IMR-90 (cell line): ENCODE results near the gene WDTC1. TPM values are rescaled to one million over a fixed set of nuclear protein-coding genes. Genes with fewer than 3 reads are reported as not detected.

Experiments
- ATAC-seq: fragments of 200-7000 bp; cut with Tn5 transposase; 2 replicates; pipeline ENCODE4 v1.9.1; 2020; ENCODE audit warnings: low read depth, mild to moderate bottlenecking, moderate library complexity
- BruUV-seq: library from RNA; stranded (reverse); fragments of 400-500 nt; replicated peaks from 2 replicates; lab custom pipeline; 2021; lab: Mats Ljungman, UMichigan
- CTCF ChIA-PET: fragments of 300-600 bp; formaldehyde crosslinking; extraction: SDS; loops from one replicate; lab custom pipeline; 2021; ENCODE audit warnings: antibody characterized with exemption; lab: Yijun Ruan, JAX
- POLR2A ChIA-PET: fragments of 300-600 bp; sonication (Branson Sonifier 250); formaldehyde crosslinking; loops from one replicate; lab custom pipeline; 2022; ENCODE audit warnings: antibody characterized with exemption; ENCODE audit not compliant: unreplicated experiment; lab: Charles Lee
- DNase-seq: peaks from one replicate; pipeline ENCODE4 v3.0.0; 2013
- H2AFZ ChIP-seq: replicated peaks from 2 replicates; pipeline ENCODE3; 2013; ENCODE audit warnings: low read length, mild to moderate bottlenecking; ENCODE audit not compliant: poor library complexity
- H2AK5ac ChIP-seq: 2 replicates; pipeline ENCODE4 v1.6.1; 2013; ENCODE audit warnings: low read depth, low read length, inconsistent platforms
- H2AK9ac ChIP-seq: replicated peaks from 2 replicates; pipeline ENCODE3; 2013; ENCODE audit warnings: mild to moderate bottlenecking, low read depth, low read length, moderate library complexity; ENCODE audit not compliant: poor library complexity
- H2BK120ac ChIP-seq: 2 replicates; pipeline ENCODE4 v1.6.1; 2013; ENCODE audit warnings: low read depth, low read length, inconsistent platforms
- H2BK15ac ChIP-seq: 3 replicates; pipeline ENCODE4 v1.6.1; 2013; ENCODE audit warnings: low read depth, low read length, inconsistent platforms
- H2BK20ac ChIP-seq: 2 replicates; pipeline ENCODE4 v1.6.1; 2013; ENCODE audit warnings: low read depth, mild to moderate bottlenecking, inconsistent platforms, low read length, moderate library complexity
- H2BK5ac ChIP-seq: 2 replicates; pipeline ENCODE4 v1.6.1; 2013; ENCODE audit warnings: mild to moderate bottlenecking, low read depth, low read length, inconsistent platforms; ENCODE audit not compliant: poor library complexity, severe bottlenecking
- H3K14ac ChIP-seq: replicated peaks from 2 replicates; pipeline ENCODE4 v1.6.1; 2013; ENCODE audit warnings: low read depth, low read length, inconsistent platforms
- H3K18ac ChIP-seq: 2 replicates; pipeline ENCODE4 v1.6.1; 2013; ENCODE audit warnings: low read depth, low read length, control low read depth
- H3K23ac ChIP-seq: 2 replicates; pipeline ENCODE4 v1.6.1; 2013; ENCODE audit warnings: low read depth, low read length, inconsistent platforms
- H3K27ac ChIP-seq: 2 replicates; pipeline ENCODE4 v1.5.1; 2013; ENCODE audit warnings: mild to moderate bottlenecking, control low read depth, low read length; ENCODE audit not compliant: insufficient read depth
- H3K27me3 ChIP-seq: 2 replicates; pipeline ENCODE4 v1.6.1; 2013; ENCODE audit warnings: low read length; ENCODE audit not compliant: control insufficient read depth, insufficient read depth
- H3K36me3 ChIP-seq: 2 replicates; pipeline ENCODE4 v1.6.1; 2013; ENCODE audit warnings: low read length, mixed read lengths; ENCODE audit not compliant: control insufficient read depth, insufficient read depth
- H3K4ac ChIP-seq: 2 replicates; pipeline ENCODE4 v1.6.1; 2013; ENCODE audit warnings: low read depth, low read length, inconsistent platforms
- H3K4me1 ChIP-seq: 2 replicates; pipeline ENCODE4 v1.6.1; 2013; ENCODE audit warnings: low read length, mixed read lengths; ENCODE audit not compliant: control insufficient read depth, insufficient read depth
- H3K4me2 ChIP-seq: 2 replicates; pipeline ENCODE4 v1.6.1; 2013; ENCODE audit warnings: low read depth, mild to moderate bottlenecking, control low read depth, low read length, moderate library complexity
- H3K4me3 ChIP-seq: 2 replicates; pipeline ENCODE4 v1.5.1; 2013; ENCODE audit warnings: low read depth, mild to moderate bottlenecking, control low read depth, low read length, moderate library complexity; ENCODE audit not compliant: insufficient read depth
- H3K56ac ChIP-seq: 2 replicates; pipeline ENCODE4 v1.6.1; 2013; ENCODE audit warnings: low read length, inconsistent platforms; ENCODE audit not compliant: insufficient read depth; ENCODE audit errors: extremely low read depth
- H3K79me1 ChIP-seq, 2 experiments: 2 replicates each; pipeline ENCODE4 v1.6.1; 2013; ENCODE audit warnings: low read length in 2 of 2, inconsistent platforms in 1 of 2, low read depth in 1 of 2
- H3K9ac ChIP-seq: 2 replicates; pipeline ENCODE4 v1.6.1; 2013; ENCODE audit warnings: low read depth, low read length, control low read depth
- H3K9me1 ChIP-seq: 2 replicates; pipeline ENCODE4 v1.6.1; 2013; ENCODE audit warnings: low read length, inconsistent platforms; ENCODE audit not compliant: insufficient read depth
- H3K9me3 ChIP-seq: 2 replicates; pipeline ENCODE4 v1.6.1; 2013; ENCODE audit warnings: low read length; ENCODE audit not compliant: control insufficient read depth, insufficient read depth
- H4K20me1 ChIP-seq: 2 replicates; pipeline ENCODE4 v1.6.1; 2013; ENCODE audit warnings: low read length, inconsistent platforms; ENCODE audit not compliant: insufficient read depth
- H4K5ac ChIP-seq: 2 replicates; pipeline ENCODE4 v1.6.1; 2013; ENCODE audit warnings: mild to moderate bottlenecking, low read depth, low read length, control low read depth
- H4K8ac ChIP-seq, 2 experiments: 2 replicates each; pipeline ENCODE4 v1.6.1; 2013; ENCODE audit warnings: low read depth in 2 of 2, low read length in 2 of 2, control low read depth in 1 of 2, inconsistent platforms in 1 of 2
- H4K91ac ChIP-seq: 2 replicates; pipeline ENCODE4 v1.6.1; 2013; ENCODE audit warnings: low read depth, low read length, inconsistent platforms; ENCODE audit not compliant: insufficient read depth
- CEBPB ChIP-seq: IDR thresholded peaks from 2 replicates; pipeline ENCODE4 v1.6.1; 2012; ENCODE audit warnings: low read depth, low read length, improper control_type of control experiment
- CHD1 ChIP-seq: IDR thresholded peaks from 2 replicates; pipeline ENCODE4 v1.6.1; 2012; ENCODE audit warnings: low read depth, low read length, improper control_type of control experiment
- FOS ChIP-seq: fragments of 150-350 bp; IDR thresholded peaks from 2 replicates; pipeline ENCODE4 v1.6.1; 2016; ENCODE audit warnings: low read depth, low read length
- MAFK ChIP-seq: IDR thresholded peaks from 2 replicates; pipeline ENCODE4 v1.6.1; 2012; ENCODE audit warnings: low read depth, low read length, improper control_type of control experiment
- POLR2A ChIP-seq: IDR thresholded peaks from 2 replicates; pipeline ENCODE4 v1.6.1; 2012; ENCODE audit warnings: mild to moderate bottlenecking, low read depth, low read length
- RCOR1 ChIP-seq: IDR thresholded peaks from 2 replicates; pipeline ENCODE4 v1.6.1; 2012; ENCODE audit warnings: mild to moderate bottlenecking, low read length, improper control_type of control experiment; ENCODE audit not compliant: insufficient replicate concordance
- RFX5 ChIP-seq: IDR thresholded peaks from 2 replicates; pipeline ENCODE4 v1.8.0; 2012; ENCODE audit warnings: low read depth, mild to moderate bottlenecking, low read length, moderate library complexity
- USF2 ChIP-seq: fragments of 150-350 bp; IDR thresholded peaks from 2 replicates; pipeline ENCODE4 v1.6.1; 2017; ENCODE audit warnings: mild to moderate bottlenecking, antibody characterized with exemption, low read length, low read depth
- WGBS, 2 experiments: methylation state at CpG; one replicate each; pipeline versions ENCODE4 v1.1.5 to v1.1.7; 2013; ENCODE audit warnings: missing lambda C conversion rate in 2 of 2; ENCODE audit not compliant: insufficient read length in 1 of 2; ENCODE audit errors: extremely low coverage in 2 of 2; 5-methylcytosine and 5-hydroxymethylcytosine counted together
- dilution Hi-C: fragments of 300-500 bp; cut with HindIII; formaldehyde crosslinking; loops from one replicate; pipeline ENCODE4 v1.14.3; 2018; ENCODE audit warnings: low sequenced_read_pairs; ENCODE audit not compliant: unreplicated experiment
- in situ Hi-C: fragments of 300-500 bp; cut with MboI; formaldehyde crosslinking; loops from 3 replicates; pipeline ENCODE4 v1.14.3; 2019; ENCODE audit warnings: low sequenced_read_pairs, inconsistent platforms, mixed read lengths
- intact Hi-C: fragments of 100-400 bp; cut with micrococcal nuclease; formaldehyde crosslinking; loops from 2 replicates; pipeline ENCODE4 v1.10.0; 2022
- polyA plus RNA-seq, 3 experiments: library from polyadenylated mRNA; depleted of rRNA; stranded (reverse); fragments of >200 nt; gene quantifications; 2 replicates each; pipeline ENCODE4 v1.2.3, GENCODE V29; 2012; ENCODE audit warnings: low replicate concordance in 1 of 3
- total RNA-seq: library from RNA; depleted of rRNA; stranded (reverse); fragments of >200 nt; gene quantifications from 2 replicates; pipeline ENCODE4 v1.2.3, GENCODE V29; 2012
- TF ChIP-seq, protein P1 (sequence below): conservative IDR thresholded peaks from 2 replicates; pipeline ENCODE4 v1.5.1; 2012; ENCODE audit warnings: mild to moderate bottlenecking, low read depth, low read length, improper control_type of control experiment

WDTC1 gene
- total and polyA plus RNA-seq, 2 of the 4 experiments (the other 2 are of a cell fraction), result 9.9 to 15.2 TPM

GRCh38 chr1:27269276-27269675 lies 34.8 kb downstream of the WDTC1 start:
- 83% methylated on average over 1 of the region's 4 CpGs; no CpG with 5 or more reads in 1 of the 2 experiments for WGBS, 2 experiments
- no peak overlapping the region for H3K4me3 ChIP-seq
- TF ChIP-seq CEBPB, result no peak
- TF ChIP-seq POLR2A, result no peak
- TF ChIP-seq RFX5, result no peak
- TF ChIP-seq, protein P1, sequence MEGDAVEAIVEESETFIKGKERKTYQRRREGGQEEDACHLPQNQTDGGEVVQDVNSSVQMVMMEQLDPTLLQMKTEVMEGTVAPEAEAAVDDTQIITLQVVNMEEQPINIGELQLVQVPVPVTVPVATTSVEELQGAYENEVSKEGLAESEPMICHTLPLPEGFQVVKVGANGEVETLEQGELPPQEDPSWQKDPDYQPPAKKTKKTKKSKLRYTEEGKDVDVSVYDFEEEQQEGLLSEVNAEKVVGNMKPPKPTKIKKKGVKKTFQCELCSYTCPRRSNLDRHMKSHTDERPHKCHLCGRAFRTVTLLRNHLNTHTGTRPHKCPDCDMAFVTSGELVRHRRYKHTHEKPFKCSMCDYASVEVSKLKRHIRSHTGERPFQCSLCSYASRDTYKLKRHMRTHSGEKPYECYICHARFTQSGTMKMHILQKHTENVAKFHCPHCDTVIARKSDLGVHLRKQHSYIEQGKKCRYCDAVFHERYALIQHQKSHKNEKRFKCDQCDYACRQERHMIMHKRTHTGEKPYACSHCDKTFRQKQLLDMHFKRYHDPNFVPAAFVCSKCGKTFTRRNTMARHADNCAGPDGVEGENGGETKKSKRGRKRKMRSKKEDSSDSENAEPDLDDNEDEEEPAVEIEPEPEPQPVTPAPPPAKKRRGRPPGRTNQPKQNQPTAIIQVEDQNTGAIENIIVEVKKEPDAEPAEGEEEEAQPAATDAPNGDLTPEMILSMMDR, result no peak
- no peak for TF ChIP-seq USF2
- TF ChIP-seq MAFK, result no peak
- no peak for TF ChIP-seq RCOR1
- TF ChIP-seq FOS, result no peak
- no peak for TF ChIP-seq CHD1
- intact Hi-C loops (no loop called here), in situ Hi-C loops (no loop called here), dilution Hi-C loops (no loop called here)
- CTCF ChIA-PET, result no interaction called here
- H4K8ac ChIP-seq, result no peak overlapping the region
- H3K4me1 ChIP-seq, result no peaks in the 10 kb centered on the region
- H2BK15ac ChIP-seq, result no peak overlapping the region
- DNase-seq, result no peak
- H3K4ac ChIP-seq, result no peak overlapping the region
- no peak overlapping the region for H3K23ac ChIP-seq
- no peak overlapping the region for H3K4me2 ChIP-seq
- H3K79me1 ChIP-seq, result no peaks in the 10 kb centered on the region
- no peaks in the 10 kb centered on the region for H3K27me3 ChIP-seq
- H3K18ac ChIP-seq, result no peak overlapping the region
- no peaks in the 10 kb centered on the region for H3K9me1 ChIP-seq
- H2AK5ac ChIP-seq, result no peak overlapping the region
- BruUV-seq, result no TSS peak
- H3K9me3 ChIP-seq, result no peaks in the 10 kb centered on the region
- POLR2A ChIA-PET, result no interaction called here
- H3K36me3 ChIP-seq, result no peaks in the 10 kb centered on the region; the same call in 1 of the 2 replicates
- no peak for ATAC-seq
- H4K20me1 ChIP-seq, result no peaks in the 10 kb centered on the region
- no peak overlapping the region for H3K56ac ChIP-seq
- no peak overlapping the region for H2BK120ac ChIP-seq
- no peak overlapping the region for H2AK9ac ChIP-seq
- no peak overlapping the region for H3K27ac ChIP-seq
- no peak overlapping the region for H3K14ac ChIP-seq
- H2BK20ac ChIP-seq, result no peak overlapping the region
- H4K91ac ChIP-seq, result no peak overlapping the region
- H3K9ac ChIP-seq, result no peak overlapping the region
- no peak overlapping the region for H4K5ac ChIP-seq
- no peak overlapping the region for H2BK5ac ChIP-seq
- H2AFZ ChIP-seq, result no peak overlapping the region
